Duodenal mucosa (tissue), 2 donors: ENCODE measurements around the gene RUSF1.
A peak's percentile ranks its signal among the peaks of the same experiment; 100 is the strongest.

ENCODE experiments used
- H3K27ac ChIP-seq: one replicate; pipeline ENCODE4 v1.7.0; 2013; ENCODE audit warnings: low read depth, low read length
- H3K27me3 ChIP-seq, 2 donors: one replicate each; pipeline ENCODE4 v1.7.0; 2013; ENCODE audit warnings: low read length in 2 of 2, control low read depth in 1 of 2; ENCODE audit not compliant: insufficient read depth in 2 of 2, control insufficient read depth in 1 of 2
- H3K36me3 ChIP-seq, 2 donors: one replicate each; pipeline ENCODE4 v1.7.0; 2013; ENCODE audit warnings: low read length in 2 of 2, control low read depth in 1 of 2; ENCODE audit not compliant: insufficient read depth in 2 of 2, control insufficient read depth in 1 of 2
- H3K4me1 ChIP-seq, 2 donors: one replicate each; pipeline ENCODE4 v1.7.0; 2013; ENCODE audit warnings: low read length in 2 of 2, control low read depth in 1 of 2; ENCODE audit not compliant: insufficient read depth in 2 of 2, control insufficient read depth in 1 of 2
- H3K4me3 ChIP-seq, 2 donors: one replicate each; pipeline ENCODE4 v1.7.0; 2013; ENCODE audit warnings: low read length in 2 of 2, low read depth in 1 of 2
- H3K9ac ChIP-seq, 2 donors: one replicate each; pipeline ENCODE4 v1.7.0; 2013; ENCODE audit warnings: low read length in 2 of 2, low read depth in 1 of 2
- H3K9me3 ChIP-seq, 2 donors: one replicate each; pipeline ENCODE4 v1.7.0; 2013; ENCODE audit warnings: low read length in 2 of 2, control low read depth in 1 of 2; ENCODE audit not compliant: control insufficient read depth in 1 of 2

Gene RUSF1

DNA sequence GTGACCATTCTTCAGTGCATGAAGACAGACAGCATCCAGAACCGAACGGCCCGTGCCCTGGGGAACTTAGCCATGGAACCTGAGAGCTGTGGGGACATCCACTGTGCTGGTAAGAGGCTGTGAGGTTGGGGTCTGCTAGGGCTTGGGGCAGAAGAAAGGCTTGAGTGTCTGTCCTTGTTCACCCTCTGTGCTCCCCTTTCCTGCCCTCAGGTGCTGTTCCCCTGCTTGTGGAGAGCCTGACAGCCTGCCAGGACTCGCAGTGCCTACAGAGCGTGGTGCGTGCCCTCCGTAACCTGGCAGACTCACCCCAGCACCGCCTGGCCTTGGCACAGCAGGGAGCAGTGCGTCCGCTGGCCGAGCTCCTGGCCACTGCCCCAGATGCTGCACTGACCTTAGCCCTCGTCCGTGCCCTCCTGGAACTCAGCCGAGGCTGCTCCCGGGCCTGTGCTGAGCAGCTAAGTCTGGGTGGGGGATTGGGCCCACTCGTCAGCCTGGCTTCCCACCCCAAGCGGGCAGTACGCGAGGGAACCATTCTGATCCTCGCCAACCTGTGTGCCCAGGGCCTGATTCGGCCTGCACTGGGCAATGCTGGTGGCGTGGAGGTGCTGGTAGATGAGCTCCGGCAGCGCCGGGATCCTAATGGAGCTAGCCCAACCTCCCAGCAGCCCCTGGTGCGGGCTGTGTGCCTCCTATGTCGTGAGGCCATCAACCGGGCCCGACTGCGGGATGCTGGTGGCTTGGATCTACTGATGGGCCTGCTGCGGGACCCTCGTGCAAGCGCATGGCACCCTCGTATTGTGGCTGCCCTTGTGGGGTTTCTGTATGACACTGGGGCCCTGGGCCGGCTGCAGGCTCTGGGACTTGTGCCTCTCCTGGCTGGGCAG is 46.0 kb downstream of the RUSF1 start:
- H3K4me3 ChIP-seq, result no peak overlapping the region
- peaks cover 4 to 40% of the 10 kb centered on the region in 2 donors for H3K36me3 ChIP-seq
- no peak overlapping the region for H3K27ac ChIP-seq
- no peaks in the 10 kb centered on the region for H3K9me3 ChIP-seq
- H3K9ac ChIP-seq, result no peak overlapping the region
- peaks cover 14 to 17% of the 10 kb centered on the region in 2 donors for H3K4me1 ChIP-seq
- H3K27me3 ChIP-seq, result no peaks in the 10 kb centered on the region

DNA sequence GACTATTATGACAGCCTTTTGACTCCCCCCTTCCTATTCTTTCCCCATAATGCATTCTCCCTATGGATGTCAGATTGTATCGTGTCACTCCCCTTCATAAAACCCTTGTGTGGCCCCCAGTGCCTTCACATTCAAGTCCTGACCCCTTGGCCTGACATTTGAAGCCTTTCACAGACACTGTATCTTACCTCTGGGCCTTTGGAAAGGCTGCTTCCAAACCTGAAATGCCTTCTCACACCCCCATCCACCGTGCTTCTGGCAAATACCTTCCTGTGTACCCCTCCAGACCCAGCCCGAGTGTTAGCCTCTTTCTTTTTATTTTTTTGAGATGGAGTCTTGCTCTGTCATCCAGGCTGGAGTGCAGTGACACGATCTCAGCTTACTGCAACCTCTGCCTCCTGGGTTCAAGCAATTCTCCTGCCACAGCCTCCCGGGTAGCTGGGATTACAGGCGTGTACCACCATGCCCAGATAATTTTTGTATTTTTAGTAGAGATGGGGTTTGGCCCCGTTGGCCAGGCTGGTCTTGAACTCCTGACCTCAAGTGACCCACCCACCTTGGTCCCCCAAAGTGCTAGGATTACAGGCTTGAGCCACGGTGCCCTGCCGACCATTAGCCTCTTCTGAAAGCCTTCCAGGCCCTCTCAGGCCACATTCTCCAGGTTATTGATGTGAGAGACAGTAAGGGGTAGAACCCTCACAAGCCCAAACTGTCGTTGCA is 46.8 kb downstream of the RUSF1 start:
- no peak overlapping the region for H3K4me3 ChIP-seq
- H3K9ac ChIP-seq, result no peak overlapping the region
- H3K27me3 ChIP-seq, result no peaks in the 10 kb centered on the region
- H3K27ac ChIP-seq, result no peak overlapping the region
- peaks cover 22 to 25% of the 10 kb centered on the region in 2 donors for H3K4me1 ChIP-seq
- H3K9me3 ChIP-seq, result no peaks in the 10 kb centered on the region
- H3K36me3 ChIP-seq, result peaks cover 4 to 32% of the 10 kb centered on the region in 2 donors

DNA sequence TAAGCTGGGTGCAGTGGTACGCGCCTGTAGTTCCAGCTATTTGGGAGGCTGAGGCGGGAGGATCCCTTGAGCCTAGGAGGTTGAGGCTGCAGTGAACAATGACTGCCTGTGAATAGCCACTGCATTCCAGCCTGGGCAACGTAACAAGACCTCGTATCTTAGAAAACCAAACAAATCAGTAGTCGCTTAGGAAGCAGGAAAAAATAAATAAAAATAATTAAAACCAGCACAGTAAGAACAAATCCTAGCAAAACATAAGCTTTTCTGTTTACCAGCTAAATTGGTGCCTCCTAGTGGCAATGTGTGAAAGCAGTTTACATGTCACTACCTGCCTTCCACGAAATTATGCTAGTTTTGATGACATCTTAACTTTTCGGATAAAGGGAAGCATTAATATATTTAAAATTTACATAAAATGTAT is 47.6 kb downstream of the RUSF1 start:
- H3K4me3 ChIP-seq, result peak overlapping the region; percentile 71 to 74
- H3K9ac ChIP-seq, result peak overlapping the region; percentile 55 to 70
- no peaks in the 10 kb centered on the region for H3K27me3 ChIP-seq
- H3K36me3 ChIP-seq, result peaks cover 4 to 27% of the 10 kb centered on the region in 2 donors
- H3K4me1 ChIP-seq, result peaks cover 25 to 30% of the 10 kb centered on the region in 2 donors
- no peak overlapping the region for H3K27ac ChIP-seq
- H3K9me3 ChIP-seq, result no peaks in the 10 kb centered on the region

DNA sequence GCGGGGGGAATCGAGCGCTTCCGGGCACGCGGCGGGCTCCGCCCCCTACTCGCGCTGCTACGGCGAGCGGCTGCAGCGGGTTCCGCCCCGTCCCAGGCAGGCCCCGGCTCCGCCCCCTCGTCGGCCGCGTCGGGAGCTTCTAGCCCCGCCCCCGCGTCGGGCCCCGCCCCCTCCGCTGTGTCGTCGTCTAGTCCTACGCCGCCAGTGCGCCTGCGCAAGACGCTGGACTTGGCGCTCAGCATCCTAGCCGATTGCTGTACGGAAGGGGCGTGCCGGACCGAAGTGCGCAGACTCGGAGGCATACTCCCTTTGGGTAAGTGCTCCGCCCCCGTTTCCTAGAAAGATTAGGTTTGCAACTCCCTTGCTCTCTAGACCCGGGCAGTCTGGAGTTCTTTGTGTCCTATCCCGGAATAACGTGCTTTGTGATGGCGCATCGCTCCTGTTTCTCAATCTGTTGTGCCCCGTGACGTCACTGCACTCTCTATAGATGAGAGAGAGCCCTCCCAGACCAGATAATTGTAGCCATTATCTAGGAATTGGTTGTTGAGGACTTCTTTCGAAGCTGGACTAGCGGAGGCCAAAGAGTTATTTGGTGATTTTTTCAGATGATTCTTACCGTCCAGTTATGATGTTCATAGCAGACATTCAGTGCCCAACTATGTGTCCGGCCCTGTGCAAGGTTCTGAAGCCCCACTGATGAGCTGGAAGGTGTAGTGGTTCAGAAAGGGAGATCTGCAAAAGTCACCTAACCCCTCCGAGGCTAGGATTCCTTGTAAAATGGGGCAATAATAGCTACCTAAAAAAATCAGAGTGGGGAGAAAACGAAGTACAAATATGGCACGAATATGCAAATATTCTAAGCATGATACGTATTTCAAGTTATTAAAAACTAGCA is 48.3 kb downstream of the RUSF1 start:
- H3K9me3 ChIP-seq, result no peaks in the 10 kb centered on the region
- peaks cover 31 to 36% of the 10 kb centered on the region in 2 donors for H3K4me1 ChIP-seq
- H3K9ac ChIP-seq, result peak overlapping the region; percentile 87 to 96

DNA sequence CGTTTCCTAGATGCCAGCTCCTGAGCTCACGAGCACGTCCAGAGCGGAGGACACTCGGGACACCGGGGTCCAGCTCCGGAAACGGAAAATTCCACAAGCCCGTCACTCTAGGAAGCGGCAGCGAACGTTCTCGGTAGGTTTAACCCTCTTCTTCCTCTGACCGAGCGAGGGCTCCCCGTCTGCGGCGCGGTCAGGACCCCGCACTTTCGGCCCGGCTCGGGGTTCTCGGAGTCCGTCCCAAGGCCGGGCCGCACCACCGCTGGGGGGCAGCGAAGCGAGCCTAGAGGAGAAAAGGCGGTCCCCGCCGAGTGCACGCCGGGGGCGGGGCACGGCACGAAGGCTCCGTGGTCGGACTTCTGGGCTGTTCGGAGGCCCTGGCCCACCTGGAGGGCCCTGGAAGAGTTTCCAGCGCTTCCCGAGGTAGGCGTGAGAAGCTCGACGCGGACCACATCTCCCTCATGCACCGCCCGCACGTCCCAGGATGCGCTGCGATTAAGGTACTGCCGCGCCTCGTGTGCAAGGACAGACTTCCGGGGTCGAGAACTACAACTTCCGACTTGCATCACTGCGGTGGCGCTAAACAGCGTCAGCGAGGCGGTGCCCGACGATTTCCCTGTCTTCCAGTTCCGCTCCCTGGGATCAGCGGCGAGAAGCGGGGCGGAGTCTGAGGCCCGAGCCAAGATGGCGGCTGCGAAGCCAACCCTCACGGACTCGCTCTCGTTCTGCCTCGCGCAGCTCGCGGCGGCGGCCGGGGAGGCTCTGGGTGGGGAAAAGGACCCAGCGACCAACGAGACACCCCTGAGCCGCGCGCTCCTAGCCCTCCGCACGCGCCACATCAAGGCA is 49.1 kb downstream of the RUSF1 start, which contains the start of gene ARMC5:
ARMC5 (plus strand) TSS at position 658 of the 843 bp plus-strand sequence; CDS start at position 682, 24 bp downstream.
- H3K4me3 ChIP-seq, result peak within 1 kb of the TSS; percentile 91 to 95
- peak within 1 kb of the TSS; percentile 87 to 96 for H3K9ac ChIP-seq
- H3K9me3 ChIP-seq, result no peaks in the 10 kb centered on the region
- no peaks in the 10 kb centered on the region for H3K27me3 ChIP-seq
- H3K27ac ChIP-seq, result peak within 1 kb of the TSS; percentile 100
- H3K4me1 ChIP-seq, result peaks cover 32 to 40% of the 10 kb centered on the region in 2 donors
- H3K36me3 ChIP-seq, result peaks cover 4 to 17% of the 10 kb centered on the region in 2 donors

More for the DNA sequence above, 48.3 kb downstream of the RUSF1 start:
- peak overlapping the region; percentile 100 for H3K27ac ChIP-seq
- H3K27me3 ChIP-seq, result no peaks in the 10 kb centered on the region
- peak overlapping the region; percentile 91 to 95 for H3K4me3 ChIP-seq
- H3K36me3 ChIP-seq, result peaks cover 4 to 23% of the 10 kb centered on the region in 2 donors

DNA sequence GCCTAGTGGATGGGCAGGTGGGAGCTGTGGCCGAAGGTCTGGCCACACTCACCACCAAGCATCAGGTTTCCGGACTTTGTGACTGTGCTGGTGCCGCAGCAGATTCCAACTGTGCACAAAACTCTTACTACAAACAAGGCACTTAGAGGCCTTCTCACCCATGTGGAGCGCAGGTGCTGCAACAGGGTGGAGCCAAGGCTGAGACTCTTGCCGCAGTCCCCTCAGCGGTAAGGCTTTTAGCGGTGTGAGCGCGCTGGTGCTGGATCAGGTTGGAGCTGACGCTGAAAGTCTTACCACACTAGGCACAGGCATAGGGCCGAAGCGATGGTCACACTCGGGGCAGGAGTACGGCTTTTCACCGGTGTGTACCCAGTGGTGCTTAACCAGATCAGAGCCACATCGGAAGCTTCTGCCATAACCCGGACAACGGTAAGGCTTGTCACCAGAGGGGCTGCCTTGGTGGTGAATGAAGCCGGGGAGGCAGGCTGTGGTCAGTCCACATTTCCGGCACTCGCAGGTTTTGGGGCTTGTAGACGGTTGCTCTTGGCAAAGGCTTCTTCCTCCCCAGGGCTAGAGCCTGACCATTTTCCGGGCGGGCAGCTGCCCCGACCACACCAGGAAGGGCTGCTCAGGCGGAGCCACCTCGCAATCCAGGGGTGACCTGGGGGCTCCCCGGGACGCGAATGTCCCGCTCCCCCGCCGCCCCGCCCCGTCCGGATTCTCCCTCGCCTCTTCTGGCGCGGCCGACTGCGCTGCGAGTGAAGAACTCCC is 49.9 kb downstream of the RUSF1 start:
- Histone ChIP-seq H3K4me3 (peak overlapping the region; percentile 91 to 95), H3K9ac (peak overlapping the region; percentile 87 to 96), H3K27ac (peak overlapping the region; percentile 100), H3K36me3 (peaks cover 4 to 12% of the 10 kb centered on the region in 2 donors), H3K9me3 (no peaks in the 10 kb centered on the region), H3K4me1 (peaks cover 39 to 46% of the 10 kb centered on the region in 2 donors), H3K27me3 (no peaks in the 10 kb centered on the region)

DNA sequence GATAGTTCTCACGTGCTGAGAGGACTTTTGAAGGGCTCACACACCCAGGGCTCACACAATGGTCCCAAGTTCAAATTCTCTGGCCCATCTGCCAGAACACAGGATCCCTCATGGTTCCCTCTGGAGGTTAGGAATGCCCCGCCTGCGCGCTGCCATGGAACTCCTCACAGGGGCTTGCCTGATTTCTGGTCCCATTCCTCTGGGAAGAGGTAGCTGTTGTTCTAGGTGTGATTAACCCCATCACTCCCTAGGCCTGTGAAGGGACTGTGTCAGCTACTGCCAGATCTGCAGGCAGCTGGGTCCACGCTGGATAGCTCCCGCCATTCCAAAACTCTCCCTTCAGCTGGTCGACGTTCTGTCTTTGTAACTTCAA is 51.2 kb downstream of the RUSF1 start:
- H3K4me3 ChIP-seq, result peak overlapping the region in 1 of 2 donors; percentile 91
- peaks cover 41 to 46% of the 10 kb centered on the region in 2 donors for H3K4me1 ChIP-seq
- H3K27ac ChIP-seq, result no peak overlapping the region
- H3K36me3 ChIP-seq, result peaks cover 1 to 6% of the 10 kb centered on the region in 2 donors
- H3K27me3 ChIP-seq, result no peaks in the 10 kb centered on the region
- no peaks in the 10 kb centered on the region for H3K9me3 ChIP-seq
- H3K9ac ChIP-seq, result no peak overlapping the region

DNA sequence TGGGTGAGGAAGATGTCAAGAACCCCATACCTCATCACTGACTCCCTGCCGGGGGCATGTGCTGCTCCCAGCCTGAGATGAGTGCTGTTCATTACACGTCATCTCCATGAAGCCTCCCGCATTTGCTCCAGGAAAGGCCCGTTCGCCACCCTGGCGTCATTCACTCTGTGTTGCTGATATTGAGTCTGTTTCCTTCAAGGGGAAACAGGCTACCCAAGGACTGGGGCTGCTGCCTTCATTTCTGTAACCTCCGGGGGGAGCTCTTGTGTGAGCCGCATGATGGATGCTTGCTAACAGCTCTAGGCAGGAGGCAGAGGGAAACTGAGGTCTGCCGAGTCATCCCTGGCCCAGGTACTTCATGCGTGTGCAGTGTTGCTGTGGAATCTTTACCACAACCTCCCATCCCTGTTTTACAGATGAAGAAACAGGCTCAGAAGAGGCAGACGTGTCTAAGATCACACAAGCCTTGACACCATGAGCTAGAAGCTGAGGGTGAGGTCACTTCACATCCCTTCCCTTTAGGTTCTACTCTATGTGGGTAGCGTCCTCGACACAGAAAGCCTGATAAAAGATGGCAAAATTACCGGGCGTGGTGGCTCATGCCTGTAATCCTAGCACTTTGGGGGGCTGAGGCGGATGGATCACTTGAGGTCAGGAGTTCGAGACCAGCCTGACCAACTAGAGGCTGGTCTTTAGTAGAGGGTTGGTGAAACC is 52.4 kb downstream of the RUSF1 start:
- H3K4me1 ChIP-seq, result peaks cover 41 to 50% of the 10 kb centered on the region in 2 donors
- H3K36me3 ChIP-seq, result peaks cover 0 to 3% of the 10 kb centered on the region in 2 donors
- no peaks in the 10 kb centered on the region for H3K9me3 ChIP-seq
- no peak overlapping the region for H3K9ac ChIP-seq
- H3K27me3 ChIP-seq, result no peaks in the 10 kb centered on the region
- H3K27ac ChIP-seq, result no peak overlapping the region
- H3K4me3 ChIP-seq, result no peak overlapping the region
